K562 (cell line): ENCODE results near the gene CRB2. TPM values are rescaled to one million over a fixed set of nuclear protein-coding genes. Genes with fewer than 3 reads are reported as not detected.

Experiments used
- ATF6 ChIP-seq: sonication (generic); formaldehyde crosslinking; IDR thresholded peaks from 2 replicates; pipeline ENCODE4 v1.4.0; 2020; ENCODE audit warnings: mild to moderate bottlenecking, missing genetic modification reagents
- CAMTA2 ChIP-seq: fragments of 250-450 bp; sonication (Bioruptor Pico); conservative IDR thresholded peaks from 2 replicates; pipeline ENCODE4 v1.5.1; 2022
- CBFA2T3 ChIP-seq: fragments of 450-650 bp; IDR thresholded peaks from 2 replicates; pipeline ENCODE4 v1.6.1; 2017
- CEBPG ChIP-seq, 3 experiments: fragments of 200-800 bp in 1 of 3; sonication (Bioruptor generic) in 1 of 3; sonication (generic) in 1 of 3; formaldehyde crosslinking in 1 of 3; IDR thresholded peaks in 2 of 3; conservative IDR thresholded peaks in 1 of 3; 2 replicates each; pipeline versions ENCODE4 v1.6.1 to v1.8.0; 2016 to 2022; ENCODE audit warnings: missing compliant biosample characterization in 2 of 3, missing genetic modification characterization in 2 of 3, mild to moderate bottlenecking in 1 of 3, missing genetic modification reagents in 1 of 3
- ESRRA ChIP-seq: fragments of 450-650 bp; IDR thresholded peaks from 2 replicates; pipeline ENCODE4 v1.6.1; 2014; ENCODE audit warnings: low read depth, mild to moderate bottlenecking, moderate library complexity, borderline replicate concordance
- GATAD2B ChIP-seq: fragments of 450-650 bp; IDR thresholded peaks from 2 replicates; pipeline ENCODE4 v1.6.1; 2017; ENCODE audit warnings: mild to moderate bottlenecking, borderline replicate concordance
- GMEB1 ChIP-seq: fragments of 250-450 bp; sonication (Bioruptor Pico); IDR thresholded peaks from 2 replicates; pipeline ENCODE4 v1.4.0; 2020; ENCODE audit warnings: mild to moderate bottlenecking
- MCM5 ChIP-seq: fragments of 450-650 bp; IDR thresholded peaks from 2 replicates; pipeline ENCODE4 v1.6.1; 2016; ENCODE audit warnings: low read depth
- MTA1 ChIP-seq: fragments of 450-650 bp; IDR thresholded peaks from 2 replicates; pipeline ENCODE4 v1.6.1; 2017; ENCODE audit warnings: borderline replicate concordance
- NELFE ChIP-seq: IDR thresholded peaks from 2 replicates; pipeline ENCODE4 v1.6.1; 2011; ENCODE audit warnings: mild to moderate bottlenecking; ENCODE audit not compliant: insufficient read depth, insufficient read length
- NFATC3 ChIP-seq: fragments of 450-650 bp; IDR thresholded peaks from 2 replicates; pipeline ENCODE4 v1.6.1; 2017; ENCODE audit warnings: mild to moderate bottlenecking
- NFE2L1 ChIP-seq: fragments of 450-650 bp; IDR thresholded peaks from 2 replicates; pipeline ENCODE4 v1.6.1; 2016; ENCODE audit warnings: missing genetic modification characterization, low read depth, mild to moderate bottlenecking, missing compliant biosample characterization, moderate library complexity, borderline replicate concordance
- NFIC ChIP-seq: fragments of 450-650 bp; IDR thresholded peaks from 2 replicates; pipeline ENCODE4 v1.6.1; 2017; ENCODE audit warnings: mild to moderate bottlenecking, inconsistent platforms
- NRF1 ChIP-seq, 2 experiments: fragments of 450-650 bp; IDR thresholded peaks in 1 of 2; conservative IDR thresholded peaks in 1 of 2; 2 replicates each; pipeline ENCODE4 v1.6.1; 2014; ENCODE audit warnings: mild to moderate bottlenecking in 2 of 2
- PHTF2 ChIP-seq: fragments of 250-450 bp; sonication (Bioruptor Pico); IDR thresholded peaks from 2 replicates; pipeline ENCODE4 v1.5.0; 2021; ENCODE audit warnings: mild to moderate bottlenecking
- TAF15 ChIP-seq: fragments of 200-400 bp; formaldehyde crosslinking; IDR thresholded peaks from 2 replicates; pipeline ENCODE4 v1.6.1; 2017; ENCODE audit warnings: mild to moderate bottlenecking, low read depth, low read length, moderate library complexity
- TSC22D4 ChIP-seq: fragments of 450-650 bp; IDR thresholded peaks from 2 replicates; pipeline ENCODE4 v1.6.1; 2016; ENCODE audit warnings: missing genetic modification characterization, missing biosample characterization, control low read depth
- USF1 ChIP-seq: sonication (generic); formaldehyde crosslinking; IDR thresholded peaks from 2 replicates; pipeline ENCODE4 v1.9.0; 2022; ENCODE audit warnings: mild to moderate bottlenecking, missing genetic modification reagents
- XRCC4 ChIP-seq: IDR thresholded peaks from one replicate; pipeline ENCODE4 v1.6.1; 2011; ENCODE audit not compliant: insufficient read depth, insufficient read length; ENCODE audit errors: extremely low read depth
- ZKSCAN8 ChIP-seq: fragments of 200-800 bp; sonication (Bioruptor generic); IDR thresholded peaks from 2 replicates; pipeline ENCODE4 v1.6.1; 2016; ENCODE audit warnings: missing genetic modification characterization, missing compliant biosample characterization
- ZNF311 ChIP-seq: fragments of 250-450 bp; sonication (Bioruptor Pico); IDR thresholded peaks from 2 replicates; pipeline ENCODE4 v1.4.0; 2020; ENCODE audit warnings: mild to moderate bottlenecking, moderate library complexity
- polyA plus RNA-seq, 8 experiments: library from polyadenylated mRNA; depleted of rRNA in 4 of 8; stranded (reverse) in 5 of 8; unstranded in 3 of 8; fragments of >200 nt; fragmentation: Nextera tagmentation in 2 of 8; fragmentation: Illumina TruSeq in 1 of 8; extraction: Ambion mirVana in 2 of 8; extraction: Trizol in 1 of 8; gene quantifications; 2 replicates each; pipeline versions ENCODE4 v1.2.1 to v1.2.3, GENCODE V29; 2011 to 2014; ENCODE audit warnings: inconsistent platforms in 1 of 8, missing spikeins in 1 of 8
- total RNA-seq, 7 experiments: library from RNA; depleted of rRNA in 6 of 7; stranded (reverse); fragments of >200 nt in 6 of 7; fragmentation: Illumina TruSeq in 2 of 7; extraction: Trizol in 2 of 7; gene quantifications; 2 replicates each; pipeline versions ENCODE4 v1.2.1 to v1.2.3, GENCODE V29; 2011 to 2021; ENCODE audit warnings: low replicate concordance in 1 of 7
- TF ChIP-seq, protein P1 (sequence below): fragments of 450-650 bp; IDR thresholded peaks from 2 replicates; pipeline ENCODE4 v1.6.1; 2016
- TF ChIP-seq, protein P2 (sequence below): fragments of 200-800 bp; sonication (Bioruptor generic); IDR thresholded peaks from 2 replicates; pipeline ENCODE4 v1.6.1; 2017; ENCODE audit warnings: missing genetic modification characterization, missing compliant biosample characterization

CRB2 gene
- total and polyA plus RNA-seq, 9 of the 15 experiments (the other 6 are each of a cell fraction or from before 2014, with no cell fraction given), result 0.13 to 1.2 (median 0.25) TPM; not detected in 2

- TF ChIP-seq TSC22D4 (tag), result no peak
- peak; percentile 82 for TF ChIP-seq NFIC
- no peak for TF ChIP-seq ESRRA
- TF ChIP-seq XRCC4, result no peak
- TF ChIP-seq ATF6 (CRISPR knock-in tag), result no peak
- TF ChIP-seq TAF15, result no peak
- no peak for TF ChIP-seq NFE2L1 (tag)
- no peak for TF ChIP-seq GATAD2B
- peak; percentile 38; the same call in 1 of the 2 replicates for TF ChIP-seq CBFA2T3
- TF ChIP-seq PHTF2 (CRISPR knock-in tag), result no peak
- TF ChIP-seq GMEB1 (CRISPR knock-in tag), result no peak
- no peak for TF ChIP-seq MCM5
- TF ChIP-seq NRF1 (conservative IDR thresholded peaks at IDR 0.05 in 1 of 2, IDR thresholded peaks at IDR 0.05 in 1 of 2), result no peak
- no peak for TF ChIP-seq USF1 (CRISPR knock-in tag)
- TF ChIP-seq CAMTA2 (CRISPR knock-in tag), result no peak
- TF ChIP-seq, protein P1, sequence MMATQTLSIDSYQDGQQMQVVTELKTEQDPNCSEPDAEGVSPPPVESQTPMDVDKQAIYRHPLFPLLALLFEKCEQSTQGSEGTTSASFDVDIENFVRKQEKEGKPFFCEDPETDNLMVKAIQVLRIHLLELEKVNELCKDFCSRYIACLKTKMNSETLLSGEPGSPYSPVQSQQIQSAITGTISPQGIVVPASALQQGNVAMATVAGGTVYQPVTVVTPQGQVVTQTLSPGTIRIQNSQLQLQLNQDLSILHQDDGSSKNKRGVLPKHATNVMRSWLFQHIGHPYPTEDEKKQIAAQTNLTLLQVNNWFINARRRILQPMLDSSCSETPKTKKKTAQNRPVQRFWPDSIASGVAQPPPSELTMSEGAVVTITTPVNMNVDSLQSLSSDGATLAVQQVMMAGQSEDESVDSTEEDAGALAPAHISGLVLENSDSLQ, result peak; percentile 31; the same call in 1 of the 2 replicates
- TF ChIP-seq NELFE, result no peak
- TF ChIP-seq ZKSCAN8 (CRISPR knock-in tag), result no peak
- TF ChIP-seq MTA1, result no peak
- peak; percentile 61; the same call in 1 of the 2 replicates for TF ChIP-seq CEBPG (CRISPR knock-in tag; IDR thresholded peaks at IDR 0.05)
- TF ChIP-seq CEBPG (tag; conservative IDR thresholded peaks at IDR 0.05 in 1 of 2, IDR thresholded peaks at IDR 0.05 in 1 of 2), result no peak
- TF ChIP-seq NFATC3, result no peak
- no peak for TF ChIP-seq ZNF311 (CRISPR knock-in tag)
- TF ChIP-seq, protein P2, sequence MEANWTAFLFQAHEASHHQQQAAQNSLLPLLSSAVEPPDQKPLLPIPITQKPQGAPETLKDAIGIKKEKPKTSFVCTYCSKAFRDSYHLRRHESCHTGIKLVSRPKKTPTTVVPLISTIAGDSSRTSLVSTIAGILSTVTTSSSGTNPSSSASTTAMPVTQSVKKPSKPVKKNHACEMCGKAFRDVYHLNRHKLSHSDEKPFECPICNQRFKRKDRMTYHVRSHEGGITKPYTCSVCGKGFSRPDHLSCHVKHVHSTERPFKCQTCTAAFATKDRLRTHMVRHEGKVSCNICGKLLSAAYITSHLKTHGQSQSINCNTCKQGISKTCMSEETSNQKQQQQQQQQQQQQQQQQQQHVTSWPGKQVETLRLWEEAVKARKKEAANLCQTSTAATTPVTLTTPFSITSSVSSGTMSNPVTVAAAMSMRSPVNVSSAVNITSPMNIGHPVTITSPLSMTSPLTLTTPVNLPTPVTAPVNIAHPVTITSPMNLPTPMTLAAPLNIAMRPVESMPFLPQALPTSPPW (CRISPR knock-in tag), result peak; percentile 63
Observed at GRCh38 chr9:123406691-123407216, 50.8 kb downstream of the CRB2 start (continued).
